Skeletal muscle cell (primary cell): ENCODE measurements around the gene GLDN.

Experiments used
- DNase-seq: peaks from one replicate; pipeline ENCODE4 v3.0.0-alpha.2; 2010; ENCODE audit warnings: low read depth
- H3K4me3 ChIP-seq: 2 replicates; pipeline ENCODE4 v1.5.1; 2011; ENCODE audit warnings: low read depth, mild to moderate bottlenecking, control low read depth, low read length, moderate library complexity

GLDN gene

GRCh38 chr15:51341366-51342226 lies at the start of gene GLDN:
Gene GLDN (plus strand): TSS chr15:51341655. CDS start chr15:51341685, 30 bp downstream.
- H3K4me3 ChIP-seq = peak within 1 kb of the TSS; percentile 42
- DNase-seq = no peak

DNA sequence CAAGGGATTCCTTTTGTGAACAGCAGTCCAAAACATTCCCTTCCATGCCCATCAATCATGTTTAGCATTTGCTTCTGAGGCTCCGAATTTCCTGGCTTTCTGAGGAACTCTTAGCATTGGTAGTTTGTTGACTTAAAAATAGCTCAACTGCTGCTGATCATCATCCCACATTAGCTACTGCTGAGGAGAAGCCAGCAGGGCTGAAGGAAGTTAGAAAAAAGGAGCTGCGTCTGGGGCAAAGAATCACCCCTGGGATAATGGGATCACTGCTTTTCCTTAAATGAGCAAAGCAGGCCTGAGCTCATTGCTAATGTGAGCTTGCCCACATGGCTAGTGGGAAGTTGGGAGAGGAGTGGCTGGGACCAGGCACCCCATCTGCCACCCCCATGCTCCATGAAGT lies 42.8 kb upstream of the GLDN start:
- DNase-seq = no peak
- no peak overlapping the region for H3K4me3 ChIP-seq

- DNase-seq = no peak
- H3K4me3 ChIP-seq = no peak overlapping the region
These were observed 42.1 kb upstream of the GLDN start for GRCh38 chr15:51299187-51300015.

DNA sequence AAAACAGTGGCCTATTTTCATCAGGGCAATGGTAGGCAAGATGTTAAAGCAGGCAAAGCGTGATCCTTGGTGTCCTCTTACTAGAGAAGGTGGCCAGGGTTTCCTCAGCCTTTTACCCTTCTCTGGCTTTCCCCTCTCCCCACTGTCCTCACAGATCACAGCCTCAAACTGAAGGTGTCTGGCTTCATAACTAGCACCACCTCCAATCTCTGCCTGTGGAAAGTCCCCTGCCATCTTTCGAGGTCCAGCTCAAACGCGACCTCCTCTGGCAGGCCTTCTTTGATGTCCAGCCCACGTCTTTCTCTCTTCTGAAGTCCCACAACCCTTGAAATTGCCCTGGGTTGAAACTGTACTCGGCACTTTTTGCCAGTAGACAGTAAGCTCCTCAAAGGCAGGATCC lies 39.0 kb upstream of the GLDN start:
- no peak for DNase-seq
- no peak overlapping the region for H3K4me3 ChIP-seq

DNA sequence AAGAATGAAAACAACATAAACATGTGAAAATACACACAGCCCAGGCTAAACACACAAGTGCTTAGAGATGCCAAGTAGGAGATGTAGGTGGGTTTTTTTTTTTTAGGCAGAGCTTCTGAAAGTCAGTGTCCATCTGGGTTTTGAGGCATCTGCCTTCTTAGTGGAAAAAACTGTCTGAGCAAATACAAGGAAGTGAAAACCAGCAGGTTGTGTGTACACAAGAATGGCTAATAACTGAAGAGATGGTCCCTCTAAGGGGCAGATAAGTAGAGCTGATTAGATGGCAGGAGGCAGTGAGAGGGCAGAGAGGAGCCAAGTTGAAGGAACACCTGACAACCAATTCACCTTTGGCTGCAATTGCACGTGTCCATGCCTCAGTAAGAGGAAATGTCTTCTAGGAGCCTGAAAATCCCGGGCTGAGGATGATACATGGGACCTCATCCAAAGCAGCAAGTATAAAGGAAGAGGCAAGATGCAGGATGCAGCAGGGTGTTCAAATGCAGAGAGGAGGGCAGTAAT lies 37.9 kb upstream of the GLDN start:
- DNase-seq = no peak
- no peak overlapping the region for H3K4me3 ChIP-seq

DNA sequence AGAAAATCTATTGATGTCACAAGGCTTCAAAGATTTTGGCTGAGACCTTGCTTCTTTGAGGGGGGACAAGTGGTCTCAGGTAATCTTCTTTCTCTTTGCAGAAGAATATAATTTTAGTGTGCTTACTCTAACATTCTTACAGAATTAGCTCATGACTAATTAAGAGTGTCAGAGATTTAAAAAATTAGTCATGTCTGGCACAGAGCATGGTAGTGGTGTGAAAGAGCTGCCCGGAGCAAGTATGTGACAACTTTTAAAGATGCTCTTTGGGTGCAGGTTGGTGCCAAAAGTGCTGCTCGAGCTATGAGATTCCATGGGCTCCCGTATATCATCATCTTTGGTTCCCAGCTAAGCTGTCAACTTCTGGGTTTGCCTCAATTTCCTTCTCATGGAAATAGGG lies 34.1 kb upstream of the GLDN start:
- no peak overlapping the region for H3K4me3 ChIP-seq
- DNase-seq = no peak

DNA sequence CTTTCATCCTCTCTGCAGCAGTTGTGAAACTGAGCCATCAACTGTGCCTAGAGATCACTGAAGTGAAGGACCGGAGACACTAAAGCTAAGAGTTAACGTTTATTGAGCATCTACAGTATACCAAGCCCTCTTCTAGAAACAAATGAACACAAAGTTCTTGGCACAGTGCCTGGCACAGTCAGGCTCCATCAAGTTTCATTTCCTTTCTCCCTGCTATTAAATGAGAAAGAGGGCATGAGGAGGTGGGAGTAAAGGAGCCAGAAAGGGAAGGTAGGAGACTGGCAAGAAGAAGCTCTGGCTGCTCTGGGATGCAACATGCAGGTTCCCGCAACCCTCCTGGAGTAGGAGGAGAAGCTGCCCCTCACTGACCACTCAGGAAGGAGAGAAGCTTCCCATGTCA lies 33.6 kb upstream of the GLDN start:
- H3K4me3 ChIP-seq = no peak overlapping the region
- DNase-seq = no peak

GRCh38 chr15:51310064-51310463 lies 31.4 kb upstream of the GLDN start:
- no peak overlapping the region for H3K4me3 ChIP-seq
- no peak for DNase-seq

DNA sequence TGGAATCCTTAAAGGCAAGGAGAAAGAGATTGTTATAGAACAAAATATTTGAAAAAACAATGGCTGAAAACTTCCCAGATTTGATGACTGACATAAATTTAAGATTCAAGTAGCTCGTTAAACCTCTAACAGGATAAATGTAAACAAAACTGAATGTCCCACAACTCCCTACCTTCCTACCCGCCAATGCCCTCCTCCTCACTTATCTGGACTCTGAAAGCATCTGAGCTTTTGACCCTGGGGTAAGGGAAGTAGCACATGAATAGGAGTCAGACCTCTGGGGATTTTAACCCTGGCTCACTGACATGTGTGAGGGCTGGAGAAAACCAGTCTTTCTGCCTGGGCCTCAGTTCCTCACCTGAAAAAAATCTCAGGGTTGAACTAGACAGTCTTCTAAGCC lies 29.9 kb upstream of the GLDN start:
- DNase-seq = no peak
- no peak overlapping the region for H3K4me3 ChIP-seq

- DNase-seq = no peak
- no peak overlapping the region for H3K4me3 ChIP-seq
These were observed 29.0 kb upstream of the GLDN start for GRCh38 chr15:51312166-51313073.

DNA sequence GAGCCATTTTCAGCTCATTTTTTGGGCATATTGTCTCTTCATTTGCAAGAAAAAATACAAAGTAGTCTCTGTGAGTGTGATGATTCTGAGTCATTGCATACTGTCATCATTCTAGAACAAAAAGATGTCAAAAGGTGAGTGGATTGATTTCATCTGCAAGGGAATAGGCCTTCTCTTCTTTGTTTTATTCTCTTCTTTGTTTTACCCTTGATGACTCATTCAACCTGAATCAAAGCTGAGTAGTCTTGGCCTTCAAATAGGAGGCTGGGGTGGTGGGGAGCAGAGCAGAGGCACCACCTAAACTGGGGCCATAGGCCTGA lies 28.4 kb upstream of the GLDN start:
- DNase-seq = no peak
- no peak overlapping the region for H3K4me3 ChIP-seq

- no peak overlapping the region for H3K4me3 ChIP-seq
- no peak for DNase-seq
These were observed 27.7 kb upstream of the GLDN start for GRCh38 chr15:51313644-51314280.

DNA sequence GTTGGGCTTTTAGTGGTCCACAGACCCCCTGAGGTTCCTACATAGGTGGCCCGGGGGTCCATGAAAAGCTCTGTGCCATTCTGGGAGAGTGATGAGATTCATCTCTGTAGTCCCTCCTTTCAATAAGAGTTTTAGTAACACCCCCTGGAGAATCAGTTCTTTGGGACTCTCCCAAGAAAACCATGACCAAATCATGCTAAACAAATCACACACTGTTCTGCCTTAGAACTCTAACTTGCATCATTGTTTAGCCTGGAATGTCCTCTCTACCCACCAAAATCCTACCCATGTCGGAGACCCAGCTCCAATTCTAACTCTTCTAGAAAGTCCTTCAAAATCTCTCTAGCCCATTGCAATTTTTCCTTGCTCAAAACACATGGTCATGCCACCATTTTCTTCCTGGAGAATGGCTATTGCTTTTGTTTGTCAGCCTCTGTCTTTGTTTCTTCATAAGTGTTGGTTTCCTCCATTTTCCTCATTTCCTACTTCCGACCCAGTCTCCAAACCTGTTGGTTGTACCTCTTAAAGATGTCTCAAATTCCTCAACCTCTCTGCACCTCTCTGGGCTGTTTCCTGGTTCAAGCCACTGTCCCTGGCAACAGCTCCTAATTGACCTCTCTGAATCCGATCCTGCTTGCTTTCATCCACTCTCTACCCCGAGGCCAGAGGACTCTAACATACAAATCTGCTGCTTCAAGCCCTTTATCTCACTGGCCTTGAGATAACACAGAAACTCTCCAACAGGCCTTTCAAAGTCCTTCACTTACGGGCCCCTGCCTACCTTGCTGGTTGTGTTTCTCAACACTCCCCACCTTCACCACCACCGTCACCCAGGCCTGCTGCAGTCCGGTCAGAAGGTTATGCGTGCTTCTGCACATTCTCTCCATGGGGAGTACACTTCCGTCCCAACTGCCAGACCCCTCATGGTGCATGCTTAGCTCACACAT lies 26.8 kb upstream of the GLDN start:
- H3K4me3 ChIP-seq = no peak overlapping the region
- DNase-seq = no peak

GRCh38 chr15:51315726-51316125 lies 25.7 kb upstream of the GLDN start:
- H3K4me3 ChIP-seq = no peak overlapping the region
- DNase-seq = no peak

GRCh38 chr15:51316636-51317035 lies 24.8 kb upstream of the GLDN start:
- no peak for DNase-seq
- H3K4me3 ChIP-seq = no peak overlapping the region

DNA sequence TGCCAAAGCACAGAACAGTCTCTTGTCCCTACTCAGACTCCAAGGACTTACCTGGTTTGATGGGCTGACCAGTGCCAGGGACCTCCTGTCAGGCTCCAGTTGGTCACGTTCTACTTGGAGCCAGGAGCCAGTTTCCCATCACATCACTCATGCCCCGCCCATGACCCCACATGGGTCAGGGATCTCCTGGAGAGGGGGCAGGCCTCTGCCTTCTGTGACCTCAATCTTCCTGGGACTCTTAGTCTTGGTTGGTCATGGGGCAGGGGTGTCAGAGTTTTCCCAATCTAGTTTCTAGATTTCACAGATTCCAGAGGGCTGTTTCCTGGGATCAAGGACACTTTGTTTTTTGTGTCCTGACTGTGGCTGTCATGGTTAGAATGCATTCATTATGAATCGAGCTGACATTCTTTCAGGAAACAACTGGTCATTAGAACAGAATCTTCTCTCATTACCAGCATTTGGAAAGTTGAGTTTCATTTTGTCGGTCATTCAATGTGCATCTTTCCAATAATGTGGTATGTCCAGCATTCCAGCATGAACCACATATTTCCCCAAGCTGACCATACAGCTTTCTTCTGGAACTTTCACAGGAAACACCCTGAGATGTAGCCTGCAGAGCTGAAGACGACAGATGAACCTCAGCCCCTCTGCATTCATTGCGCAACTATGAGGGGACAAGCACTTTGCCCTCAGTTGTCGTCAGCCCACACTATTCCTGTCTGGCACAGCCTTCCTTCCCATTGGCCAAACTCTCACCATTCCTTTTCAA lies 22.9 kb upstream of the GLDN start:
- H3K4me3 ChIP-seq = no peak overlapping the region
- DNase-seq = no peak

DNA sequence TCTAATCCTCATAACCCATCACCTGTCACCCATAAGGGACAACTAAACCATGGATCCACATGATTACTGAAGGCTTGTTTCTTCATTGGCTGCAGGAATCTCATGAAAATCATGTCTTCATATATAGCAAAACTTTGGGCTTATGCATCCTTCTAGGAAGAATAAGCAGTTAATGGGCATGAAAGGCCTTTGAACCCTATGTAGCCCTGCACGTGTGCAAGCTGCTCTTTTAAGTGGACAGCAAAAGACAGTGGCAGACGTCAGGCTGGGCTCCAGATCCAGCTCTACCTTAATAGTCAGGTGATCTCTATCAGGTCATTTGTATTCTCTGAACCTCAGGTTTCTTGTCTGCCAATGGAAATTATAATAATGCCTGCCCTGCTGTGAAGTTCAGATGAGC lies 21.9 kb upstream of the GLDN start:
- no peak overlapping the region for H3K4me3 ChIP-seq
- no peak for DNase-seq
